Aorta (tissue), 5 donors: Measurements from ENCODE around the gene NXPE4. TPM values are rescaled to one million over a fixed set of nuclear protein-coding genes. Genes with fewer than 3 reads are reported as not detected.
"Not testable (repeated sequence)": the region's sequence is repeated elsewhere in the genome, so short reads cannot be mapped to it uniquely, and the experiment has no call there.

Experiments used
- ATAC-seq: fragments of 200-7000 bp; cut with Tn5 transposase; one replicate; pipeline ENCODE4 v1.9.1; 2022; ENCODE audit warnings: moderate library complexity; ENCODE audit not compliant: low FRiP score
- DNase-seq, 2 donors: peaks; one replicate each; pipeline ENCODE4 v3.0.0-alpha.2; 2020
- H3K27ac ChIP-seq, 2 donors: one replicate each; pipeline ENCODE4 v1.5.1; 2013; ENCODE audit warnings: low read length in 2 of 2, mild to moderate bottlenecking in 2 of 2, moderate library complexity in 2 of 2, control low read depth in 1 of 2, inconsistent platforms in 1 of 2, low read depth in 1 of 2
- H3K27me3 ChIP-seq, 2 donors: one replicate each; pipeline ENCODE4 v1.6.1; 2013; ENCODE audit warnings: control low read depth in 1 of 2, low read length in 1 of 2, mild to moderate bottlenecking in 1 of 2, moderate library complexity in 1 of 2; ENCODE audit not compliant: insufficient read depth in 2 of 2, control insufficient read depth in 1 of 2
- H3K36me3 ChIP-seq, 2 donors: one replicate each; pipeline ENCODE4 v1.6.1; 2013; ENCODE audit warnings: control low read depth in 1 of 2, low read length in 1 of 2, mild to moderate bottlenecking in 1 of 2; ENCODE audit not compliant: insufficient read depth in 2 of 2, control insufficient read depth in 1 of 2
- H3K4me1 ChIP-seq, 2 donors: one replicate each; pipeline ENCODE4 v1.6.1; 2013; ENCODE audit warnings: low read length in 2 of 2, control low read depth in 1 of 2, mild to moderate bottlenecking in 1 of 2, moderate library complexity in 1 of 2; ENCODE audit not compliant: insufficient read depth in 2 of 2, control insufficient read depth in 1 of 2
- H3K4me3 ChIP-seq, 2 donors: one replicate each; pipeline ENCODE4 v1.5.1; 2013; ENCODE audit warnings: low read length in 2 of 2, control low read depth in 1 of 2, mild to moderate bottlenecking in 1 of 2
- H3K9me3 ChIP-seq: one replicate; pipeline ENCODE4 v1.6.1; 2013; ENCODE audit warnings: mild to moderate bottlenecking, low read length; ENCODE audit not compliant: control insufficient read depth
- WGBS, 2 donors: extraction: QIAGEN DNeasy Blood & Tissue Kit; methylation state at CpG; one replicate each; pipeline ENCODE4 v1.1.7; 2013; 5-methylcytosine and 5-hydroxymethylcytosine counted together
- intact Hi-C, 2 donors: fragments of 100-400 bp; cut with DNase I; formaldehyde crosslinking; loops; one replicate each; pipeline versions ENCODE4 v1.14.2 to v1.15.0; 2022
- polyA plus RNA-seq, 2 donors: library from polyadenylated mRNA; stranded (reverse); fragments of 200-250 nt; gene quantifications; one replicate each; pipeline ENCODE4 v1.2.3, GENCODE V29; 2013
- total RNA-seq, 2 donors: library from RNA; stranded (reverse); fragmentation: NEBNext Ultra II Directional; extraction: Animal tissue kit (Norgen Biotek cat#: 25700); gene quantifications; one replicate each; pipeline ENCODE4 v1.2.1, GENCODE V29; 2021
- donor health status: healthy with polysubstance abuse.
- donor health status: Bipolar disorder and iron deficiency.
- donor health status: DM: no; HTN: no; CAD: no.
- donor health status: DM: no; HTN: no; CAD: no.
- donor health status: DM: yes; HTN: yes; CAD: no.

Gene NXPE4
- total and polyA plus RNA-seq, 4 donors: 0.33 to 1.9 TPM; not detected in 2

- Histone ChIP-seq H3K36me3 (no peaks in the 10 kb centered on the region), H3K27me3 (no peaks in the 10 kb centered on the region), H3K9me3 (no peaks in the 10 kb centered on the region), H3K4me3 (no peak overlapping the region), H3K4me1 (no peaks in the 10 kb centered on the region), H3K27ac (no peak overlapping the region)
- intact Hi-C loops: no loop called here
- 91 to 92% methylated on average over 9 of the region's 9 CpGs for WGBS, 2 donors
- no peak for ATAC-seq
- no peak for DNase-seq
These were observed 17.1 kb upstream of the NXPE4 start for GRCh38 chr11:114612686-114613085.

GRCh38 chr11:114612199-114612598, 16.6 kb upstream of the NXPE4 start:
- intact Hi-C loops, H3K4me1 ChIP-seq, H3K27ac ChIP-seq, DNase-seq, H3K4me3 ChIP-seq, H3K27me3 ChIP-seq, H3K9me3 ChIP-seq, H3K36me3 ChIP-seq, ATAC-seq: not testable (repeated sequence)
- 89 to 92% methylated on average over 9 of the region's 9 CpGs for WGBS, 2 donors

- no peak for ATAC-seq
- no peaks in the 10 kb centered on the region for H3K36me3 ChIP-seq
- DNase-seq: no peak
- H3K27me3 ChIP-seq: no peaks in the 10 kb centered on the region
- intact Hi-C loops: no loop called here
- no peak overlapping the region for H3K4me3 ChIP-seq
- 83 to 89% methylated on average over 18 of the region's 18 CpGs for WGBS, 2 donors
- H3K9me3 ChIP-seq: no peaks in the 10 kb centered on the region
- H3K27ac ChIP-seq: no peak overlapping the region
- no peaks in the 10 kb centered on the region for H3K4me1 ChIP-seq
These were observed 15.7 kb upstream of the NXPE4 start for GRCh38 chr11:114610984-114611944.

GRCh38 chr11:114610550-114610949, 15.0 kb upstream of the NXPE4 start:
- no peak for ATAC-seq
- intact Hi-C loops: no loop called here

GRCh38 chr11:114609429-114609828, 13.8 kb upstream of the NXPE4 start:
- Histone ChIP-seq H3K4me3 (no peak overlapping the region), H3K36me3 (no peaks in the 10 kb centered on the region), H3K9me3 (no peaks in the 10 kb centered on the region), H3K27ac (no peak overlapping the region), H3K27me3 (no peaks in the 10 kb centered on the region), H3K4me1 (no peaks in the 10 kb centered on the region)
- no peak for DNase-seq
- intact Hi-C loops: no loop called here
- WGBS, 2 donors: 91 to 93% methylated on average over 9 of the region's 9 CpGs
- ATAC-seq: no peak

More at GRCh38 chr11:114610550-114610949, 15.0 kb upstream of the NXPE4 start:
- Histone ChIP-seq H3K4me3 (no peak overlapping the region), H3K36me3 (no peaks in the 10 kb centered on the region), H3K27me3 (no peaks in the 10 kb centered on the region), H3K4me1 (no peaks in the 10 kb centered on the region), H3K27ac (no peak overlapping the region), H3K9me3 (no peaks in the 10 kb centered on the region)
- no peak for DNase-seq
- WGBS, 2 donors: 89 to 91% methylated on average over 10 of the region's 10 CpGs

GRCh38 chr11:114608605-114609004, 13.0 kb upstream of the NXPE4 start:
- ATAC-seq, H3K4me3 ChIP-seq, H3K9me3 ChIP-seq, H3K4me1 ChIP-seq, DNase-seq, intact Hi-C loops, H3K27ac ChIP-seq, H3K27me3 ChIP-seq, H3K36me3 ChIP-seq: not testable (repeated sequence)
- WGBS, 2 donors: 83 to 84% methylated on average over 9 of the region's 9 CpGs

- 88 to 91% methylated on average over 11 of the region's 11 CpGs for WGBS, 2 donors
- no peak overlapping the region for H3K27ac ChIP-seq
- H3K27me3 ChIP-seq: no peaks in the 10 kb centered on the region
- ATAC-seq (no peak), DNase-seq (no peak)
- intact Hi-C loops: no loop called here
- H3K36me3 ChIP-seq: no peaks in the 10 kb centered on the region
- no peaks in the 10 kb centered on the region for H3K4me1 ChIP-seq
- no peak overlapping the region for H3K4me3 ChIP-seq
- H3K9me3 ChIP-seq: no peaks in the 10 kb centered on the region
These were observed 12.3 kb upstream of the NXPE4 start for GRCh38 chr11:114607753-114608459.

- H3K4me1 ChIP-seq, H3K27me3 ChIP-seq, H3K4me3 ChIP-seq, ATAC-seq, H3K9me3 ChIP-seq, H3K36me3 ChIP-seq, intact Hi-C loops, DNase-seq, H3K27ac ChIP-seq: not testable (repeated sequence)
- 89 to 90% methylated on average over 5 of the region's 5 CpGs for WGBS, 2 donors
These were observed 11.2 kb upstream of the NXPE4 start for GRCh38 chr11:114606802-114607075.
